GM15510 (cell line): Measurements from ENCODE around the gene BAZ1B.

Source experiments
- POLR2A ChIP-seq: IDR thresholded peaks from 3 replicates; pipeline ENCODE4 v1.6.1; 2011; ENCODE audit warnings: borderline replicate concordance; ENCODE audit not compliant: insufficient read length; ENCODE audit errors: extremely low read depth

Gene BAZ1B

GRCh38 chr7:73431041-73431835, 90.9 kb downstream of the BAZ1B start:
- TF ChIP-seq POLR2A, result no peak

DNA sequence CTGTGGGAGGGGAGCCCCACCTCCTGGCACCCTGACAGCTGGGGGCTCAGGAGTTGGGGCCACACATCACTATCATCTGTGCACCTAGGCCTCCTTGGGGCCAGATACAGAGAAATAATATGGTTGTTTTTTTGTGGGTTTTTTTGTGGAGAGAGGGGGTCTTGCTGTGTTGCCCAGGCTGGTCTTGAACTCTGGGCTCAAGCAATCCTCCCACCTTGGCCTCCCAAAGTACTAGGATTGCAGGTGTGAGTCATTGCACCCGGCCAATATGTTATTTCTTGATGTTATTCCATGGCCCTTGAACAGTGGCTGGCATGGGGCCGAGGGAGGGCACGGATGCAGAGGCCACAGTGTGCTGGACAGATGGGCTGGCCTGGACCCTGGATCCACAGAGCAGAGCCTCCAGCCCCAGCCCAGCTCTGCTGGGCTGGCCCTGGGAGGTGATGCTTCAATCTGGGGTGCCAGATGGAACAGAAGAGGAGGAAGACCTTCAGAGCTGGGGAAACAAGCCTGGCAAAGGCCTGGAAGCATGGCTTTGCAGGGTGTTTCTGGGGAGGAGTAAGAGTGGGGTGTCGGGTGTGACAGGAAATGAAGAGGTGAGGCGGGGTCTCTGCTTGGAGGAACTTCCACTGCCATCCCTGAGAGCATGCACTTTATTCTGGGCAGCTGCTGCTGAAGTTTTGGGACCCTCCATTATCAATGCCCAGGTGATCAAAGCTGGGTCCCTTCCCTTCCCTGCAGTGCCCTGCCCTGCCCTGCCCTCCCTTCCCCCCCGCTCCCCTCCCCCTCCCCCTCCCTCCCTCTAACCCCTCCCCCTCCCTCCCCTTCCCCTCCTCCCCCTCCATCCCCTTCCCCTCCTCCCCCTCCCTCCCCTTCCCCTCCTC, 92.2 kb downstream of the BAZ1B start:
- no peak for TF ChIP-seq POLR2A

- TF ChIP-seq POLR2A, result no peak
Measured at GRCh38 chr7:73429215-73429614, 92.9 kb downstream of the BAZ1B start.

DNA sequence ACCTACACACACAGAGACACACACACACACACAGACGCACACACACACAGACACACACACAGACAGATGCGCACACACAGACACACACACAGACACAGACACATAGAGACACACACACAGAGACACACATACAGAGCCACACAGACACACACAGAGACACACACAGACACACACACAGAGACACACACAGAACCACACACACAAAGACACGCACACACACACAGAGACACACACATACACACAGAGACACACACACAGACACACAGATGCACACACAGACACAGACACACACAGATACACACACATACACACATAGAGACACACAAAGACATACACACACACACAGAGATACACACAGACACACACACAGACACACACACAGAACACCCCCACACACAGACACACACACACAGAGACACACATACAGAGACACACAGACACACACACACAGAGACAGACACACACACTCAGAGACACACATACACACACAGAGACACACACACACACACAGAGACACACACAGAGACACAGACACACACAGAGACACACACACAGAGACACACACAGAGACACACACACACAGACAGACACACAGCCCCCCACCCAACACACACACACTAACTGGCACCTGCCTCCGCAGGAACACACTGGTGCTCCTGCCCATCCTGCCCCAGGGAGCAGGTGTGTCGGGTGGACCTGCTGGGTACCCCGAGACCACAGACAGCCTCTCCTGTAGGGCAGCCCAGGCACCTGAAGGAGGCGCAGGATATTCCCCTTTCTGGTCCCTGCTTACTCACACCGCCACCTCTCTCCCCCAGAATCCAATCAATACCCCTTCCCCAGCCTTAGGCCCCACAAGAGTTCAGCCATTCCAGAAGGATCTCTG, 93.9 kb downstream of the BAZ1B start:
- TF ChIP-seq POLR2A, result no peak

DNA sequence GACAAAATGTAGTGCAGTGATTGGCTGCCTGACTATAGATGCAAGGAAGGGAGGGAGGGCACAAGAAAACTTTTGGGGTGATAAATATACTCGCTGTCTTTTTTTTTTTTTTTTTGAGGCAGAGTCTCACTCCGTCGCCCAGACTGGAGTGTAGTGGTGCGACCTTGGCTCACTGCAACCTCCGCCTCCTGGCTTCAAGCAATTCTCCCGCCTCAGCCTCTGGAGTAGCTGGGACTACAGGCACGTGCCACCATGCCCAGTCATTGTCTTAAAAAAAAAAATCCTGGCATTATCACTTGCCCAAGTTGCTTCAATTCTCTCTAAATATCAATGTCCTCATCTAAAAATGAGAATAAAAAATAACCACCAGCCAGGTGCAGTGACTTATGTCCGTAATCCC, 96.1 kb downstream of the BAZ1B start:
- TF ChIP-seq POLR2A, result no peak

DNA sequence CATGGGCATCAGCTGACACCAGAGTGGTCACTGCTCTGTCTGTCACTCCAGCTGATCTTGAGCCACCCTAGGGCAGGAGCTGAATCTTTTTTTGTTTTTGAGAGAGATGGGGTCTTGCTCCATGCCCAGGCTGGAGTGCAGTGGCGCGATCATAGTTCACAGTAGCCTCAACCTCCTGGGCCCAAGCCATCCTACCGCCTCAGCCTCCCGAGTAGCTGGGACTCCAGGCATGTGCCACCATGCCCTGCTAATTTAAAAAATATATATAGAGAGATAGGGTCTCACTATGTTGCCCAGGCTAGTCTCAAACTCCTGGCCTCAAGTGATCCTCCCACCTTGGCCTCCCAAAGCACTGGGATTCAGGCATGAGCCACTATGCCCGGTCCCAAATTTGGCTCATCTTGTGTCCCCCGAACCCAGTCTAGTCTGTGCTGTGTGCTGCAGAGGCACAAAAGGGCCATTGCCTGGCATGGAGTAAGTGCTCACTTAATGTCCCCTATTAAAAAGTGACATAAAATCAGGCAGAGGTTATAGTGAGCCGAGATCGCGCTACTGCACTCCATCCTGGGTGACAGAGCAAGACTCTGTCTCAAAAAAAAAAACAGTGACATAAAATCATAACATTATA, 96.6 kb downstream of the BAZ1B start:
- TF ChIP-seq POLR2A, result no peak

- TF ChIP-seq POLR2A, result no peak
Measured at GRCh38 chr7:73424489-73424885, 97.6 kb downstream of the BAZ1B start.

- TF ChIP-seq POLR2A, result no peak
Measured at GRCh38 chr7:73423519-73424488, 98.3 kb downstream of the BAZ1B start.

DNA sequence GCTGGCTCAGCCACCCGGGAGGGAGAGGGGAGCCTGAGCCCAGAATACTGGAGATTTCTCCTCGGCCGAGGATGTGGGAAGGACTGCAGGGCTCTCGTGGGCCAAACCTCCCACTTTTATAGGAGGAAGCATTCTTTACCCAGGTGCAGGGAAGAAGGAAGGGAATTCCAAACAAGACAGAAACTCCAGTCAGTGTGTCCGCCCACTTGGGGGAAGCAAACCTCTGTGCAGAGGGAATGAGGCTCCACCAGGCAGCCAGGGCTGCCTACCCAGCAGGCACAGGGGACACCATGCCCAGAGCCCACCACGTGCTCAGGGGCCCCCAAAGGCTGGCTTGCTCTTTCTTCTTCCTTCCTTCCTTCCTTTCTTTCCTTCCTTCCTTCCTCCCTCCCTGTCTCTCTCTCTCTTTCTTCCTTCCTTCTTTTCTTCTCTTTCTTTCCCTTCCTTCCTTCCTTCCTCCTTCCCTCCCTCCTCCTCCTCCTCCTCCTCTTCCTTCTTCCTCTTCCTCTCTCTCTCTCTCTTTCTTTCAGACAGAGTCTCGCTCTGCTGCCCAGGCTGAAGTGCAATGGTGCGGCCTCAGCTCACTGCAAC, 103.9 kb downstream of the BAZ1B start:
- TF ChIP-seq POLR2A, result no peak

- TF ChIP-seq POLR2A, result no peak
Measured at GRCh38 chr7:73397521-73398281, 124.4 kb downstream of the BAZ1B start.

GRCh38 chr7:73395538-73396503, 126.3 kb downstream of the BAZ1B start:
- TF ChIP-seq POLR2A, result no peak

DNA sequence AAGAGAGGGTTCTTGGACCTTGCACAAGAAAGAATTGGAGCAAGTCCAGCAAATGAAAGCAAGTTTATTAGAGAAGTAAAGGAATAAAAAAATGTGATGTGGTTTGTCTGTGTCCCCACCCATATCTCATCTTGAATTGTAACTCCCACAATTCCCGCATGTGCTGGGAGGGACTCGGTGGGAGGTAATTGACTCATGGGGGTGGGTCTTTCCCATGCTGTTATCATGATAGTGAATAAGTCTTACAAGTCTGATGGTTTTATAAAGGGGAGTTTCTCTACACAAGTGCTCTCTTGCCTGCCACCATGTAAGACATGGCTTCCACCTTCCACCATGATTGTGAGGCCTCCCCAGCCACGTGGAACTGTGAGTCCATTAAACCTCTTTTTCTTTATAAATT, 127.7 kb downstream of the BAZ1B start:
- no peak for TF ChIP-seq POLR2A

GRCh38 chr7:73391396-73391795, 130.7 kb downstream of the BAZ1B start:
- TF ChIP-seq POLR2A, result no peak
